Tibial artery (tissue), 4 donors: ENCODE data around the gene ZBTB46.
"Not testable (repeated sequence)": the region's sequence is repeated elsewhere in the genome, so short reads cannot be mapped to it uniquely, and the experiment has no call there.

Experiments
- DNase-seq, 2 donors: peaks; one replicate each; pipeline ENCODE4 v3.0.0-alpha.2; 2019
- H3K27ac ChIP-seq, 2 donors: fragments of 200-600 bp; sonication (generic) in 1 of 2; 1 replicate in 1 of 2; 2 replicates in 1 of 2; pipeline ENCODE4 v1.5.1; 2018 to 2019; ENCODE audit warnings: mild to moderate bottlenecking in 1 of 2
- H3K27me3 ChIP-seq, 2 donors: fragments of 200-600 bp; sonication (generic) in 1 of 2; one replicate each; pipeline versions ENCODE4 v1.5.1 to v1.6.0; 2016 to 2019
- H3K36me3 ChIP-seq, 3 donors: fragments of 200-600 bp; sonication (generic) in 2 of 3; one replicate each; pipeline ENCODE4 v1.5.1; 2016 to 2019; ENCODE audit warnings: mild to moderate bottlenecking in 2 of 3
- H3K4me1 ChIP-seq, 4 donors: fragments of 200-600 bp; sonication (generic) in 2 of 4; 1 replicate in 3 of 4; 2 replicates in 1 of 4; pipeline ENCODE4 v1.5.1; 2016 to 2019
- H3K4me3 ChIP-seq, 2 donors: fragments of 200-600 bp; sonication (generic) in 1 of 2; 1 replicate in 1 of 2; 2 replicates in 1 of 2; pipeline ENCODE4 v1.5.1; 2018 to 2019; ENCODE audit warnings: mild to moderate bottlenecking in 2 of 2
- H3K9me3 ChIP-seq, 3 donors: fragments of 200-600 bp; sonication (generic) in 1 of 3; one replicate each; pipeline ENCODE4 v1.5.1; 2016 to 2019
- intact Hi-C: fragments of 100-400 bp; cut with DNase I; formaldehyde crosslinking; loops from one replicate; pipeline ENCODE4 v1.15.0; 2023; ENCODE audit warnings: low total_unique reads
- TF ChIP-seq, protein P1 (sequence below), 2 experiments: fragments of 200-600 bp in 1 of 2; fragments of 450-650 bp in 1 of 2; IDR thresholded peaks; one replicate each; pipeline ENCODE4 v1.5.1; 2017 to 2019; ENCODE audit warnings: antibody characterized with exemption in 2 of 2, mild to moderate bottlenecking in 1 of 2, moderate library complexity in 1 of 2

The ZBTB46 gene, protein sequence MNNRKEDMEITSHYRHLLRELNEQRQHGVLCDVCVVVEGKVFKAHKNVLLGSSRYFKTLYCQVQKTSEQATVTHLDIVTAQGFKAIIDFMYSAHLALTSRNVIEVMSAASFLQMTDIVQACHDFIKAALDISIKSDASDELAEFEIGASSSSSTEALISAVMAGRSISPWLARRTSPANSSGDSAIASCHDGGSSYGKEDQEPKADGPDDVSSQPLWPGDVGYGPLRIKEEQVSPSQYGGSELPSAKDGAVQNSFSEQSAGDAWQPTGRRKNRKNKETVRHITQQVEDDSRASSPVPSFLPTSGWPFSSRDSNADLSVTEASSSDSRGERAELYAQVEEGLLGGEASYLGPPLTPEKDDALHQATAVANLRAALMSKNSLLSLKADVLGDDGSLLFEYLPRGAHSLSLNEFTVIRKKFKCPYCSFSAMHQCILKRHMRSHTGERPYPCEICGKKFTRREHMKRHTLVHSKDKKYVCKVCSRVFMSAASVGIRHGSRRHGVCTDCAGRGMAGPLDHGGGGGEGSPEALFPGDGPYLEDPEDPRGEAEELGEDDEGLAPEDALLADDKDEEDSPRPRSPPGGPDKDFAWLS

DNA sequence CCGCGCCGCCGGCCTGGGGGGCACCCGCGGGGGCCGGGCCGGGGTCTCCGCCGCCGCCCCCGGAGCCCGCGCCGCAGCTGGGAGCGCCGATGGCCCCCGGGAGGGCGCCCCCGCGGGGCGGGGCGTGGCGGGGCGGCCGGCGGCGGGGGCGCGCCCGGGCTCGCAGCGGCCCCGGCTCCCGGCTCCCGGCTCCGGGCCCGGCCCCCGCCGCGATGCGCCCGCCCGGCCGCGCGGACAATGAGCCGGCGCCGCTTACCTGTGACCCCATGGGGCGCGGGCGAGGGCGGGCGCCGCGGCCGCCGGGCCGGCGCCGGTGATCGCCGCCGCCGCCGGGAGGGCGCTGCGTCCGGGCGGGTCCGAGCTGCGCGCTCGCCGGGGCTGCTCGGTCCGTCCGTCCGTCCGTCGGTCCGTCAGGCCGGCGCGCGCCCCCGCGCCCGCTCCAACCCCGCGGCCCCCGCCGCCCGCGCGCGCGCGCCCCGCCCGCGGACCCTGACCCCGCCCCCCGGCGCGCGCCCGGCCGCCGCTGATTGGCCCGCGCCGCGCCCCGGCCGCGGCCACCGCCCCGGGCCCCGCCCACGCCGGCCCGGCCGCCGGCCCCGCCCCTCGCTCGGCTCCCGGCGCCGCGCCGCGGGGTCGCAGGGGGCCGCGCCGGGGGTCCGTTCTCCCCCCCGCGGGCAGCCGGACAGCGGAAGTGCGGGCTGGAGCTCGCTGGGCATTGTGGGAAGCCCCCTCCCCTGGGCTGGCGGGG, at the start of gene ZBTB46:
TSS of gene ZBTB46 (minus strand) at position 424 of the 748 bp plus-strand sequence. CDS start 40,507 bp downstream, outside the sequence.
- TF ChIP-seq, protein P1, sequence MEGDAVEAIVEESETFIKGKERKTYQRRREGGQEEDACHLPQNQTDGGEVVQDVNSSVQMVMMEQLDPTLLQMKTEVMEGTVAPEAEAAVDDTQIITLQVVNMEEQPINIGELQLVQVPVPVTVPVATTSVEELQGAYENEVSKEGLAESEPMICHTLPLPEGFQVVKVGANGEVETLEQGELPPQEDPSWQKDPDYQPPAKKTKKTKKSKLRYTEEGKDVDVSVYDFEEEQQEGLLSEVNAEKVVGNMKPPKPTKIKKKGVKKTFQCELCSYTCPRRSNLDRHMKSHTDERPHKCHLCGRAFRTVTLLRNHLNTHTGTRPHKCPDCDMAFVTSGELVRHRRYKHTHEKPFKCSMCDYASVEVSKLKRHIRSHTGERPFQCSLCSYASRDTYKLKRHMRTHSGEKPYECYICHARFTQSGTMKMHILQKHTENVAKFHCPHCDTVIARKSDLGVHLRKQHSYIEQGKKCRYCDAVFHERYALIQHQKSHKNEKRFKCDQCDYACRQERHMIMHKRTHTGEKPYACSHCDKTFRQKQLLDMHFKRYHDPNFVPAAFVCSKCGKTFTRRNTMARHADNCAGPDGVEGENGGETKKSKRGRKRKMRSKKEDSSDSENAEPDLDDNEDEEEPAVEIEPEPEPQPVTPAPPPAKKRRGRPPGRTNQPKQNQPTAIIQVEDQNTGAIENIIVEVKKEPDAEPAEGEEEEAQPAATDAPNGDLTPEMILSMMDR (IDR thresholded peaks at IDR 0.05), result no peak
- no peak for DNase-seq
- intact Hi-C loops, result no loop called here

DNA sequence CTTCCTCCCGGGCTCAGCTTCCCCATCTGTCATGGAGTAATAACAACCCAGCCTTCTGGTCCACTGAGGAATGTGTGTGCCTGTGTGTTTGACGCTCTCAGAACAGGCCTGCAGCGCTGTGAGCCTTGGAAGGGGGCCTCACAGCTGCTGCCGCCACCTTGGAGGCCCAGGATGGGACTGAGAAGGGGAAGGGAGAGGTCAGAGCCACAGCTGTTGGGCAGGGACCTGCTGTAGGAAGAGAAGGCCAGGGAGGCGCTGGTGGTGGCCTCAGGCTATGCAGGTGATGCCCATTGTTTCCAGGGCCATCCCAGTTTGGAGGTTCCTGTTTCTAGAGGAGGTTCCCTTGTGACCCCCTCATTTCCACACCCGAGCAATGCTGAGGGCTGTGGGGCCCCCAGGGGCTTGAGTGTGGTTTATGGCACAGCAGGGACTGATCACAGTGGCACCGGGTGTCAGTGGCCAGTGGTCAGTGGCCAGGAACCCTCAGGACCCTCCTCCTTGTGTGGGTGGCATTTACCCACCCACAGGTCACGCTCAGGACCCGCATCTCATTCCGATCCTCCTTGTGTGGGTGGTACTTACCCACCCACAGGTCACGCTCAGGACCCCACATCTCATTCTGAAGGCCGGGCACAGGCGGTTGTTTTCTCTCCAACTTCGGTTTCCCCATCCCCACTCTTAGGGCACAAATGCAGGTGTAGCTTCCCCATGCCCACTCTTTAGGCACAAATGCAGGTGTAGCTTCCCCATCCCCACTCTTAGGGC, 48.0 kb upstream of the ZBTB46 start:
- H3K9me3 ChIP-seq, result no peaks in the 10 kb centered on the region
- no peak overlapping the region for H3K27ac ChIP-seq
- peaks cover 33 to 92% (median 71%) of the 10 kb centered on the region in 3 donors for H3K36me3 ChIP-seq
- TF ChIP-seq, protein P1 (IDR thresholded peaks at IDR 0.05), result no peak
- DNase-seq, result no peak
- no peaks in the 10 kb centered on the region for H3K4me1 ChIP-seq
- H3K27me3 ChIP-seq, result no peaks in the 10 kb centered on the region
- intact Hi-C loops, result no loop called here
- no peak overlapping the region for H3K4me3 ChIP-seq

More for the DNA sequence above, at the start of gene ZBTB46:
- peak within 1 kb of the TSS; percentile 56 to 59 for H3K4me3 ChIP-seq
- no peaks in the 10 kb centered on the region for H3K9me3 ChIP-seq
- peak within 1 kb of the TSS; percentile 1 to 20 for H3K27ac ChIP-seq
- peaks cover 0 to 41% (median 30%) of the 10 kb centered on the region in 4 donors for H3K4me1 ChIP-seq
- peaks cover 0 to 42% of the 10 kb centered on the region in 2 donors for H3K27me3 ChIP-seq
- no peaks in the 10 kb centered on the region for H3K36me3 ChIP-seq

DNA sequence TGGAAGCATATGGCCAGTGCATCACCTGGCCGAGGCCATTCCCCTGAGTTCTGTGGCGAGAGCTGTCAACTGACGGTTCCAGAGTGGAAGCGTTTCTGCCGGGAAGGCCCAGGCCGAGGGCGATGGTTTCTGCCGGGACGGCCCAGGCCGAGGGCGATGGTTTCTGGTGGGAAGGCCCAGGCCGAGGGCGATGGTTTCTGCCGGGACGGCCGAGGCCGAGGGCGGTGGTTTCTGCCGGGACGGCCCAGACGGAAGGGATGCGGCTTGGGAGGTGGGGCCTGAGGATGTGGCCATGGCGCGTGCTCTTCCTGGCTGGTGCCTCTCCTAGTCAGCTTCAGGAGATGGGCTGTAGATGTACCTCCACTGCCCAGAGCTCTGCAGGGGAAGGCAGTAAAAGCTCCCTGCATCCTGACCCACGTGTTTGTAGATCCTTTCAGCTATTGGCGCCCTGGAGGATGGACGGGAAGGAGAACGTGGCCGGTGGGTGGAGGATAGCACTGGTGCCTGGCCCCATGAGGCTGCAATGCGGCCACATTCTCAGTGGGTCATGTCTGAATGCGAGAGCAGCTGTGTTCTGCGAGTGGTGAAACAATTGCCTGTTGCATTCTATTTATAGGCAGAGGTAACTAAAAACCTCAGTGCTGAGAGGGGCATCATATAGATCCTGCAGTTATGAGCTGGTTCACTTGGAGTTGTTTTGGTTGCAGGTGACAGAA, 46.8 kb upstream of the ZBTB46 start:
- Histone ChIP-seq H3K9me3 (no peaks in the 10 kb centered on the region), H3K4me1 (no peaks in the 10 kb centered on the region), H3K27ac (no peak overlapping the region), H3K27me3 (no peaks in the 10 kb centered on the region), H3K4me3 (no peak overlapping the region), H3K36me3 (peaks cover 37 to 92% (median 67%) of the 10 kb centered on the region in 3 donors)
- intact Hi-C loops, result no loop called here
- DNase-seq, result no peak
- TF ChIP-seq, protein P1 (IDR thresholded peaks at IDR 0.05), result no peak

DNA sequence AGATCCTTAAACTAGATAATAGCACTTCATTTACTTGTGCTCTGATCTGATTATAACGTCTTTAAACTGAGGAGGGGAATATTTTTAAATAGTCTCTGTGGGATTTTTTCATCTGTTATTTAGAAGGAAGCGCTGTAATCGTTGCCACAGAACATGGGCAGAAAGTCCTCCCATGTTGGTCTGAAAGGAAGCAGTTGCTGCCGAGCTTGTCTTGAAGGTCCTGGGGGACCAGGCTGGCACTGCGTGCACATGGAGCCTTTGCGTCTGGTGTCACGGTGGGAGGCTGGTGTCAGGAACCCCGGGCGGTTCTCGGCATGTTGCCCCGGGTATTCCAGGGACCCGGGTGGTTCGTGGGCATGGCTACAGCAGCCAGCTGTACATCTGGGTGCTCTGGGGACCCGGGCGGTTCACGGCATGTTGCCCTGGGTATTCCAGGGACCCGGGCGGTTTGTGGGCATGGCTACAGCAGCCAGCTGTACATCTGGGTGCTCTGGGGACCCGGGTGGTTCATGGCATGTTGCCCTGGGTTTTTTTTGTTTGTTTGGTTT, 45.5 kb upstream of the ZBTB46 start:
- Histone ChIP-seq H3K27ac (no peak overlapping the region), H3K4me1 (no peaks in the 10 kb centered on the region), H3K36me3 (peaks cover 47 to 92% (median 54%) of the 10 kb centered on the region in 3 donors), H3K4me3 (no peak overlapping the region), H3K27me3 (no peaks in the 10 kb centered on the region), H3K9me3 (no peaks in the 10 kb centered on the region)
- DNase-seq, result no peak
- TF ChIP-seq, protein P1 (IDR thresholded peaks at IDR 0.05), result no peak
- intact Hi-C loops, result no loop called here

DNA sequence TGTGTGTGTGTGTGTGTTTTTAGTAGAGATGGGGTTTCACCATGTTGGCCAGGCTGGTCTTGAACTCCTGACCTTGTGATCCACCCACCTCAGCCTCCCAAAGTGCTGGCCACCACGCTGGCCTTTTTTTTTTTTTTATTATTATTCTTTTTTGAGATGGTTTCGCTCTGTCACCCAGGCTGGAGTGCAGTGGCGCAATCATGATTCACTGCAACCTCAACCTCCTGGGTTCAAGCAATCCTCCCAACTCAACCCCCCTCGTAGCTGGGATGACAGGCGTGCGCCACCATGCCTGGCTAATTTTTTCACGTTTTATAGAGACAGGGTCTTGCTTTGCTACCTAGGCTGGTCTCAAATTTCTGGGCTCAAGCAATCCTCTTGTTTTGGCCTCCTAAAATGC, 43.2 kb upstream of the ZBTB46 start:
- intact Hi-C loops, DNase-seq, H3K9me3 ChIP-seq, H3K4me3 ChIP-seq, H3K4me1 ChIP-seq, H3K27ac ChIP-seq, H3K27me3 ChIP-seq: not testable (repeated sequence)
- H3K36me3 ChIP-seq, result peaks cover 67 to 100% (median 75%) of the 10 kb centered on the region in 3 donors
